Upper lobe of left lung (tissue), 6 donors: Measurements from ENCODE around the gene CARS2. TPM values are rescaled to one million over a fixed set of nuclear protein-coding genes. Genes with fewer than 3 reads are reported as not detected.

Source experiments
- ATAC-seq, 2 donors: fragments of 200-7000 bp; cut with Tn5 transposase; one replicate each; pipeline ENCODE4 v1.9.1; 2022; ENCODE audit warnings: mild to moderate bottlenecking in 2 of 2, moderate library complexity in 2 of 2; ENCODE audit not compliant: low FRiP score in 2 of 2
- DNase-seq, 2 donors: peaks; one replicate each; pipeline ENCODE4 v3.0.0-alpha.2; 2019 to 2020
- H3K27ac ChIP-seq, 4 donors: fragments of 200-600 bp; sonication (generic); one replicate each; pipeline ENCODE4 v1.5.1; 2016 to 2019
- H3K27me3 ChIP-seq, 4 donors: fragments of 200-600 bp; sonication (generic); one replicate each; pipeline ENCODE4 v1.5.1; 2017 to 2019
- H3K36me3 ChIP-seq, 4 donors: fragments of 200-600 bp; sonication (generic); one replicate each; pipeline ENCODE4 v1.5.1; 2016 to 2019
- H3K4me1 ChIP-seq, 4 donors: fragments of 200-600 bp; sonication (generic); one replicate each; pipeline ENCODE4 v1.5.1; 2018 to 2019
- H3K4me3 ChIP-seq, 4 donors: fragments of 200-600 bp; sonication (generic); one replicate each; pipeline ENCODE4 v1.5.1; 2017 to 2019; ENCODE audit warnings: mild to moderate bottlenecking in 2 of 4, moderate library complexity in 1 of 4
- H3K9me3 ChIP-seq, 4 donors: fragments of 200-600 bp; sonication (generic); one replicate each; pipeline ENCODE4 v1.5.1; 2018 to 2019
- CTCF ChIP-seq, 6 experiments: fragments of 450-650 bp in 4 of 6; fragments of 200-600 bp in 2 of 6; sonication (generic) in 2 of 6; IDR thresholded peaks; one replicate each; pipeline ENCODE4 v1.5.1; 2016 to 2019; ENCODE audit warnings: antibody characterized with exemption in 6 of 6
- EP300 ChIP-seq, 4 donors: sonication (generic); formaldehyde crosslinking; IDR thresholded peaks; one replicate each; pipeline ENCODE4 v1.5.1; 2017; ENCODE audit warnings: antibody characterized with exemption in 4 of 4, control low read depth in 2 of 4
- POLR2A ChIP-seq, 4 donors: fragments of 450-650 bp; IDR thresholded peaks; one replicate each; pipeline ENCODE4 v1.5.1; 2016 to 2017; ENCODE audit warnings: antibody characterized with exemption in 4 of 4, mild to moderate bottlenecking in 2 of 4
- POLR2AphosphoS5 ChIP-seq, 2 donors: sonication (generic); formaldehyde crosslinking; IDR thresholded peaks; one replicate each; pipeline ENCODE4 v1.5.1; 2017; ENCODE audit warnings: antibody characterized with exemption in 2 of 2
- WGBS, 2 donors: methylation state at CpG; one replicate each; pipeline ENCODE4 v1.1.5; 2017 to 2018; 5-methylcytosine and 5-hydroxymethylcytosine counted together
- total RNA-seq, 6 donors: library from RNA; depleted of rRNA in 4 of 6; stranded (reverse); fragments of >200 nt in 4 of 6; gene quantifications; one replicate each; pipeline versions ENCODE4 v1.1.0 to v1.2.1, GENCODE V29; 2016 to 2021
- donor health status: DM: no; HTN: no; CAD: no; lungs with moderate emphysema.
- donor health status: DM: no; HTN: yes; CAD: no; lungs with severe emphysema.

CARS2 gene
- total RNA-seq, 6 donors from 2014 or later: 53.2 to 107 (median 63.0) TPM

GRCh38 chr13:110723598-110723997, 17.7 kb upstream of the CARS2 start:
- no peak for TF ChIP-seq EP300 (IDR thresholded peaks at IDR 0.05)
- TF ChIP-seq CTCF (IDR thresholded peaks at IDR 0.05): no peak
- no peak for TF ChIP-seq POLR2A (IDR thresholded peaks at IDR 0.05)
- TF ChIP-seq POLR2AphosphoS5 (IDR thresholded peaks at IDR 0.05): no peak
- H3K27ac ChIP-seq: no peak overlapping the region
- DNase-seq (no peak), ATAC-seq (no peak)
- 75 to 88% methylated on average over 8 of the region's 8 CpGs for WGBS, 2 donors
- no peaks in the 10 kb centered on the region for H3K9me3 ChIP-seq
- H3K4me3 ChIP-seq: no peak overlapping the region
- H3K4me1 ChIP-seq: no peaks in the 10 kb centered on the region
- H3K36me3 ChIP-seq: peaks cover 0 to 24% (median 10%) of the 10 kb centered on the region in 4 donors
- no peaks in the 10 kb centered on the region for H3K27me3 ChIP-seq

GRCh38 chr13:110722971-110723370, 17.1 kb upstream of the CARS2 start:
- DNase-seq (no peak), ATAC-seq (no peak)
- TF ChIP-seq CTCF (IDR thresholded peaks at IDR 0.05) (no peak), EP300 (IDR thresholded peaks at IDR 0.05) (no peak), POLR2A (IDR thresholded peaks at IDR 0.05) (no peak), POLR2AphosphoS5 (IDR thresholded peaks at IDR 0.05) (no peak)
- no peak overlapping the region for H3K4me3 ChIP-seq
- peaks cover 0 to 24% (median 10%) of the 10 kb centered on the region in 4 donors for H3K36me3 ChIP-seq
- H3K27ac ChIP-seq: no peak overlapping the region
- peaks cover 0 to 5% (median 4%) of the 10 kb centered on the region in 4 donors for H3K4me1 ChIP-seq
- no peaks in the 10 kb centered on the region for H3K9me3 ChIP-seq
- H3K27me3 ChIP-seq: no peaks in the 10 kb centered on the region
- WGBS, 2 donors: 57 to 59% methylated on average over 5 of the region's 5 CpGs

- Histone ChIP-seq H3K4me1 (peaks cover 12 to 23% (median 21%) of the 10 kb centered on the region in 4 donors), H3K9me3 (no peaks in the 10 kb centered on the region), H3K27ac (no peak overlapping the region), H3K4me3 (no peak overlapping the region), H3K36me3 (peaks cover 0 to 24% (median 10%) of the 10 kb centered on the region in 4 donors), H3K27me3 (no peaks in the 10 kb centered on the region)
- WGBS, 2 donors: 96 to 98% methylated on average over 54 to 61 of the region's 61 CpGs
- no peak for TF ChIP-seq POLR2A (IDR thresholded peaks at IDR 0.05)
- no peak for TF ChIP-seq EP300 (IDR thresholded peaks at IDR 0.05)
- TF ChIP-seq CTCF (IDR thresholded peaks at IDR 0.05): no peak
- TF ChIP-seq POLR2AphosphoS5 (IDR thresholded peaks at IDR 0.05): no peak
- ATAC-seq (no peak), DNase-seq (peak in 1 of 2 donors; percentile 87)
Measured at GRCh38 chr13:110719036-110719710, 13.3 kb upstream of the CARS2 start.

- Histone ChIP-seq H3K27ac (peak overlapping the region; percentile 91 to 99 (median 94)), H3K4me1 (peaks cover 19 to 29% (median 27%) of the 10 kb centered on the region in 4 donors), H3K4me3 (peak overlapping the region; percentile 76 to 91 (median 78)), H3K9me3 (no peaks in the 10 kb centered on the region), H3K27me3 (no peaks in the 10 kb centered on the region), H3K36me3 (peaks cover 0 to 20% (median 10%) of the 10 kb centered on the region in 4 donors)
- DNase-seq (peak; percentile 42 to 79), ATAC-seq (no peak)
- TF ChIP-seq POLR2A (IDR thresholded peaks at IDR 0.05) (no peak), POLR2AphosphoS5 (IDR thresholded peaks at IDR 0.05) (no peak), EP300 (IDR thresholded peaks at IDR 0.05) (no peak)
- WGBS, 2 donors: 0 to 1% methylated on average over 5 to 12 of the region's 12 CpGs
Measured at GRCh38 chr13:110716247-110716515, 10.3 kb upstream of the CARS2 start.

GRCh38 chr13:110715395-110716246, 9.7 kb upstream of the CARS2 start:
- ATAC-seq (peak; percentile 79 to 94), DNase-seq (peak; percentile 97 to 98)
- Histone ChIP-seq H3K9me3 (no peaks in the 10 kb centered on the region), H3K36me3 (peaks cover 0 to 15% (median 7%) of the 10 kb centered on the region in 4 donors), H3K4me3 (peak overlapping the region; percentile 76 to 91 (median 82)), H3K27ac (peak overlapping the region; percentile 98 to 100 (median 99)), H3K27me3 (no peaks in the 10 kb centered on the region), H3K4me1 (peaks cover 21 to 30% (median 28%) of the 10 kb centered on the region in 4 donors)
- WGBS, 2 donors: 0 to 1% methylated on average over 12 to 60 of the region's 74 CpGs
- no peak for TF ChIP-seq EP300 (IDR thresholded peaks at IDR 0.05)
- peak; percentile 44 to 54 for TF ChIP-seq POLR2AphosphoS5 (IDR thresholded peaks at IDR 0.05)
- peak in 4 of 6 experiments; percentile 2 to 43 (median 21) for TF ChIP-seq CTCF (IDR thresholded peaks at IDR 0.05)
- TF ChIP-seq POLR2A (IDR thresholded peaks at IDR 0.05): peak; percentile 24 to 89 (median 66)
